ELF-1 (cell line): Measurements from ENCODE around the gene UBE2E3.

Experiments
- DNase-seq: peaks from one replicate; pipeline ENCODE4 v3.0.0-alpha.2; 2016; ENCODE audit warnings: low read depth, low spot score

Gene UBE2E3

DNA sequence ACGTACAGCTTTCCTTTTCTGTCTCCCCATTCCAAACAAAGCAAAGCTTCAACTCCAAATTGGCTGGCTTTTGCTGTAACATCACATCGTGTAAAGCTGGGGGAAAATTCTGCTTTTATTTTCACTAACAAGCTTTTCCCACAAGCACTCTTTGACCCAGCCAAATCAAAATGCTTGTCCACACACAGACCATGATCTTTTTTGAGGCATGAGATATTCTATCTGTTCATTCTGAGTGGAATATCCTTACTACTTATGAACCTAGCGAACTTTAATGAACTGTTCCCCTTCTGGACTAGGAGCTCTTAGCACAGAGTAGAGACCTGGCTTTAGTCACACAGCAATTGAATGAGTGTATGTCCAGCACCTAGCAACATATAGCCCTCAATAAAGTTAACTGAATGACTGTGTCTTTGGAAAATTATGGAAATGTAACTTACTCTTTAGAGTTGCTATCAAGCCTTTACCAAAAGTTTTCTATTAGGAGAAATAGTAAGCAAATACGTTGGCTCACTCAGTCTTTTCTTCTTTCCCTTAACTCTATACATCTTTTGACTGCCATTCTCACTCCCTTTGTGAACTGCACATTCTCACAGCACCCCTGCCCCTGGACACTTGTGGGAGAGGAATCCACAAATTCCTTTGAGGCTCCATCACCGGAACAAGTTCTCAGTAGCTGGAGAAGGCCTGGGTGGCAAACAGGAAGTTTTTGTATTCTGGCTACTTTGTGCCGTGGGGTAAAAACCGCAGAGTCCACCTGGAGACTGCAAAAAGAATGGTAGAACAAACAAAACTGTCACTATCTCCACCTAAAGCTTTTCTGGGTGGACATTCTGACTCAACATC lies 1.3 kb upstream of the UBE2E3 start:
- peak; percentile 41 for DNase-seq

DNA sequence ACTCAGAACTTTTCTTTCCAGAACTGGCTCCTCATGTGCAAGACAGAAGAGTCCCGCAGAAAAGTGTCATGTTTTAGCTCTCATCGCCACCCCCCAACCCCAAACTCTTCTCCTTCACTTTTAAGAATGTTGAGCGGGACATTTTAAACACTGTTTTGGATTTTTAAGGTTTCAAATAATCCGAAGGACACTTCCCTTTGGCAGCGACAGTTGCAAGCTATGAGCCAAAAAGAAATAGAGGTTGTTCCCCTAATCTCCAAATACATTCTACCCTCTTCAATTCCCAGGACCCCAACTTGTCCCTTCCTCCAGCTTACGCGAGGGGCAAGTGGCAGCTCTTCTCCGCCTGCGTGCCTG lies 678 bp upstream of the UBE2E3 start:
- DNase-seq = peak; percentile 34

DNA sequence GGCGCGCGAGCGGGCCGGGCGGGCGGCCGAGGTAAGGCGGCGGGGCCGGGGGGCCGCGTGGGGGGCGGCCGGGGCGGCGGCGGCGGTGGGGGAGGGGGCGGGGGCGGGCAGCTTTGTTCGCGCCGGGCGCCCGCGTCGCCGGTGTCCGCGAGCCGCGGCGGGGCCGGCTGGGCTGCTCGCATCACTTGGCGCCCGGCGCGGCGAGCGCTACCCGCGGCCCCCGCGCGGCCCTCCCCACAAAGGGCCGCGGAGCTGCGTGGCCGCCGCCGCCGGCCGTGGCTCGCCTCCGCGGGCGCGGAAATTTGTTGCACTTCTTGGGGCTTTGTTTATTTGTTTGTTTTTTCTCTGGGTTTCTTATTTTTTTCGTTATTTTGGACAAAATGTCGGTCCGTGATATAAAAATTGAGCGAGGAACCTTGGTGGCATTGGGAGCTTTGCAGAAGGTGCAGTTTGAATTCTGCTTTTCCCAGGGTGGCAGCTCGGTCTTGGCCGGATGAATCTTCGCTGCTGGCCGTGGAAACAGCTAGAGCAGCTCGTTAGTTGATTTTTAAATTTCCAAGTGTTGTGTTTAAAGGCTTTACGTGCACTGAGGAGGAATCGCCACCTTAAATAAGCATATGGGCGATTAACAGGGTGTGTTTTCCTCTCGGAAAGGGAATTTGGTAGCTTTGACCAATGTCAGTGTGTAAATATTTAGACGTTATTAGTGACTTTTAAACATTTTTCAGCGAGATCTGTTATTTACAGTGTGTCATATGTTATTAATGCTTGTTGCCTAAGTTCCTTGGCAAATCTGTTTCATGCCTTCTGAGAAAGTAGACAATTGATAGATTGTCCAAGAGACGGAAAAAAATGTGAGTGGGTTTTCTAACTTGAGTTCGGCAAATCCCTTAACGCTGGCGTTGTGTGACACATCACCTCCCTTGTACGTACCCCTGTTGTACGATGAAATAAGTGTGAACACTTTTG lies 822 bp downstream of the UBE2E3 start:
- DNase-seq = peak; percentile 26

DNA sequence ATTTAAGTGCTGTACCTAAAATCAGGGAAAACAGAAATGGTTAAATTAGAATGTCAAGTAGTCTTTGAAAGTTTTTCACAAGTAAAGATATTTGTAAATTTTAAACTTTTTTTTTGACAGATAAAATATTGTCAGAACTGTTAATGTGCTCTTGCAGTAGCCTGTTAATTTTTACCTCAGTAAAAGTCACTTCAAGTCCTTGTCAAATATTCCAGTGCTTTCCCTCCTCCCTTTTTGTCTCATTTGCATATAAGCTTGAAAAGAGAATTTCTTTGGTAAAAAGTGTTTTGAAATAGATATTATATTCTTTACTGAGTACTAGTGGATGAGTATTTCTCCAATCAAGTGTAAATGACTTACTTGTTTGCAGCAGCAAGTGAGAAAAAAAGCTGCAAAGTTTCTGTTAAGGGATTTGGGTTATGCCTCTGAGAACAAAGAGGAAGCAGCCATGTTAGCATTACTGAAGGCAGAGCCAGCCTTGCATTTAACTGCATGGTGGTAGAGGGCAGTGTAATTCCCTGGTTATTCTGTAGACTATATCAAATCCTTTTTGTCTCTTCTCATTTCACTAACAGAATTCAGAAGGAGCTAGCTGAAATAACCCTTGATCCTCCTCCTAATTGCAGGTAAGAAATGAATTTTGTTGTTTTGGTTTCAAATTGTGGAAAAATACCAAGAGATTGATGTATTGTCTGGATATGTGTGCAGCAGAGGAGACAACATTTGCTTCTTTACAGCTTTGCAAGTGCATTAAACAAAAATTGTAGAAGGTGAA lies 3.2 kb downstream of the UBE2E3 start:
- peak; percentile 47 for DNase-seq

DNA sequence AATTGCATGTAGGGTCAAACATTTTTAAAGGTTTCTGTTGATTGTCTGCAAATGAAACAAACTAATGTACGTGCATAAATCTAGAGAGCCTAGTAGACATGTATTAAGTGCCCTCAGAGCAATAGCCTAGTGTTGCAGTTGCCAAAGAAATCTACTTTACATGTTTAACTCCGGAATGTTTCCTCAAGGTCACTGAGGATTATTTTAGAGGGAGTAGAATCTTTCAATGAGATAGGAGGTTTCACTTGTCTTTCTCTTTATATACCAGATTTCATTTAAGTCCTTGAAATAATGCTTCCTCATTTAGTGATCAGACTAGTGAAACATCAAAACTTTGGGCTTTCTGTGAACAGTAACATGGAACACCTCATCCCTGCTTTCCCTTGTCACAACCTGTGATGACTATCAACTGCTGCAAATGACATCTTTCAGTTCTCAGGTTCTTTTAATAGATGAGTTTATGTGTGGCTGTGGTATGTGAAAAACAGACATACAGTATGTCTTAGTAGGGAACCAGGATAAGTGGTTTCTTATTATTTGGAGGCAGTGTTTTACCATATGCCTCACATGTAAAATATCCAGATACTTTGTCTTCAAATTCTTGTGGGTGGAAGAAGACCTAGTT lies 5.5 kb downstream of the UBE2E3 start:
- DNase-seq = no peak

DNA sequence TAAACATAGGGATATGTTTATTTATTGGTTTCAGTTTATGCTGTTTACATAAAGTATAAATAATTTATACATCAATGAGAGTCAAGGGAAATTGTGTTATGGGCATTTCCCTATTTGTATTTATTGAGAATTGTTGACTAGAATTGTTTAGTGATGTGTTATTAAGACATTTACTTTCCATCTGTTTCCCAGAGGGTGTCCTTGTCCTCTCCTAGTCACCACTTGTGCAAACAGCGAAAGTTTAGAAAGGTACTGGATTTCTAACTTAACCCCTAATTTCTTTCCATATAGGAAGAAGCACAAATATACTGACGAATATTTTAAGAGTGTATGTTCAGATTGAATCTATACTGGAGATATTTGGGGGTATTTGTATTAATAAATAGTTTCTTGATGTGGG lies 6.7 kb downstream of the UBE2E3 start:
- DNase-seq = no peak

DNA sequence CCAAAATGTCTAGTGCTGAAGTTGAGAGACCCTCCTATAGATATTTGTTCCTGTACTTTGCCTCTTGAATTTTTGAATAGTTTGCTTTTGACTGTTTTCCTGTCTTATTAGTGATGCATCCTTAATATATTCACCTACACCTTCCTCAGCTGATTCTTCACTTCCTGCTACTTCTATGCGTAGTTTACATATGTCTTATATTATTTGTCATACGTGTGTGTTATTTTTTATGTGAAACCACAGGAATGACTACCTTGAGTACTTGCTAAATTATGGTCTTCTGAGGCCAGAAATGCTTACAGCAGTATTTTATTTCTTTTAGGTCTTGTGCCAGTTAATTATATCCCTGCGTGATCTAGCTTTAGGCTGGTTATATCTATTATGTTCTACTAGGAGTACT lies 9.9 kb downstream of the UBE2E3 start:
- DNase-seq = no peak

DNA sequence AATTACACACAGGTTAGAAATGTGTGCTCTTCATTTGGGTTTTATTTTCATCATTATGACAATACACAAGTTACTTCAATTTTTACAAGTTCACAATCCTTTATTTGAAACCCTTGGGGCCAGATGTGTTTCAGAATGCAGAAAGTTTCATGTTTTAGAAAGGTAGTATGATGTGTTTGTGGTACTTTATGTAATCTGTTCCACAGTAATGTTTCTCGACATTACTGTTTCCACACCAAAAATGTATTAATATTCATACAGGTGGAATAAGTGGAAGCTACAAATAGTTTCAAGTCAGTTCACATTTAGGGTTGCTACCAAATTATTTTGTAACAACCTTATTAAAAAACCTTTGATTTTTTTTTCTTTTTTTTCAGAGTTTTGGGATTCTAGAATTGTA lies 10.4 kb downstream of the UBE2E3 start:
- no peak for DNase-seq

DNA sequence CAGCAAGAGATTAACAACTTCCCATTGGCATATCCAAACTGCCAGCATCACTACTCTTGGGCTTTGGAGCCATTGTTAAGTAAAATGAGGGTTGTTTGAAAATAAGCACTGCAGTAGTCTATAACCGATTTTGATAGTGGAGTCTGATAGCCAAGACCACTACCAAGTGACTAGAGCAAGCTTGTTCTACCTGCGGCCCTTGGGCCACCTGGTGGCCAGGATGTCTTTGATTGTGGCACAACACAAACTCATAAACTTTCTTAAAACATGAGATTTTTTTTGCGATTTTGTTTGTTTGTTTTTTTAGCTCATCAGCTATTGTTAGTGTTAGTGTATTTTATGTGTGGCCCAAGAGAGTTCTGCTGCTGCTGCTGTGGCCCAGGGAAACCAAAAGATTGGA lies 11.0 kb downstream of the UBE2E3 start:
- DNase-seq = no peak

DNA sequence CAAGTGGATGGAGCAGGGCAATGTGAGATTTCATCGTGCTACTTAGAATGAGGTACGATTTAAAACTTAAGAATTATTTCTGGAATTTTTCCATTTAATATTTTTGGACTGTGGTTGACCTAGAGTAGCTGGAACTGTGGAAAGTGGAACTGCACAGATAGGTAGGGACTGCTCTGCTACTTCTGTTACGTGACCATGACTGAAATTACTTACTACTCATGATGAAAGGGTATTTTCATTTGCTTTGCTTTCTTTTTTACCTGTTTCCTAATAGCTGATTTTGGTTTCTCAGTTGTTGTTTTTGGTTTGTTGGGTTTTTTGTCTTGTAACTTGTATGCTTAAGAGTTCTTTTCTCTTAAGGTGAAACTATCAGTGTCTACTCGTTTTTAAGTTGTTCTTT lies 11.4 kb downstream of the UBE2E3 start:
- no peak for DNase-seq

DNA sequence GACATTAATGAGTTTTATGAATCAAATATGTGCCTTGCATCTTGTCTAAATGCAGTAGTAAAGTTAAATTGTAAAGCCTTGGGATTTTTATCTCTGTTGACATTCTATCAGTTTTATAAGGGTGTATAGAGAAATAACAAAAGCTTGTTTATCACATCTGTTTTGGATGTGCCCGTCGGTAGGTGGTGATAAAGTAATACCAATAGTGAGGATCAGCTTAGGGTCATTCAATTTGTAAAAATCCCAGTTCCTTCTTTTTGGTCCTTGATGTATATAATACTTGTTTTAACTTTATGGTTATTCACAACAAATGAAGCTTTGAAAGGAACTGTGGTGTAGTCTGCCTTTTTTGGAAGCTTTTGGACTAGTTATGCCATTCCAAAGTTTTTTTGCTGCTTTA lies 12.6 kb downstream of the UBE2E3 start:
- DNase-seq = no peak

DNA sequence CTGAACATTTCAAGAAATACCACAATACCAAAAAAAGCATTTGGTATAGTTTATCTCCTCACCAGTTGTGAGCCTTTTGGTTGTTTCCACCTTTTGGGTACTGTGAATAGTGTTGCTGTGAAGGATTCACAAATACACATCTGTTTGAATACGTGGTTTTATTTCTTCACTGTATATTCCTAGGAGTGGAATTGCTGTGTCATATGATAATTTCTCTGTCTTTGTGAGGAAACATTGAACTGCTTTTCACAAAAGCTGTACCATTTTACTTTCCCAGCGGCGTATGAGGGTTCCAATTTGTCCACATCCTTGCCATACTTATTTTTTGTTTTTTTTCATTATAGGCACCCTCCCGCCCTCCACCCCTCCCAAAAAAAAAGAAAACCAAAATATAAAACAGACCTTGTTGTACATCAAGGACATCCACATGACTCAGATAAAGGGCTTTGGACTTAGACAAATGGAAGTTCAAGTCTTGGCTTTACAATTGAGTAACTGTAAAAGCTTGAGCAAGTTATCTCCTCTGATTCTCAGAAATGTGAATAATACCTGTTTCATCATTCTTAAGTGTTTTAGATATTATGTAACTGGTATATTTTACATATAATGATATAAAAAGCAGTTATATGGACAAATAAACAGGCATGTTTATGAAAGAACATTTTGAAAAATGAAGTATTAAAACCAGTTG lies 19.0 kb downstream of the UBE2E3 start:
- DNase-seq = no peak

DNA sequence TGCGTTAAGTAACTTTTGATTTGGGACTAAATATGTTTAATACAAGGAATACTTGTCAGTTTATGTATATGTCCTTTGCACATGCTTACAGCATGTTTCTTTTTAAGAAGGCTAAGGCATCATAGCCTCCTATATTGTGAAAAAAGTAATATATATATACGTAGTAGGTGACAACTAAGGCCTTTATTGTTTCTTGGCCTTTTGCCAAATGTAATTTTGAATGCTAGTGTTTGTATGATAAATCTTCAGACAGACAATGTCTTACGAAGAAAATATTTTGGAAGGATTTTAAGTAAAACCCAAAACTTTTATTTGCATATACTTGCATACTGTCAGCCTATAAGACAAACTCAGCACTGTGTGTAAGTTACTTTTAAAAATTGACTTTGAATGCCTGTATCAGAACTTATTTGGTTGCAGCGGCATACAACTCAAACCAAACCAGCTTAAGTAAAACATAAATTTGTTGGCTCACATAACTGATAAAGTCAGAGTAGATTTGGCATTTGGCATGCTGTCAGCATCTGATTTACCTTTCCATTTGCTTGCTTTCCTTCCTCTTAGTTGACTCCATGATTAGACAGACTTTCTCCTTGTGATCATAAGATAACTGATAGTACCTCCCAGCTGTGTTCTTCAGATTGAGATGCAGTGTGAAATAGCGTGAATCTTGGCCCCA lies 24.4 kb downstream of the UBE2E3 start:
- no peak for DNase-seq

DNA sequence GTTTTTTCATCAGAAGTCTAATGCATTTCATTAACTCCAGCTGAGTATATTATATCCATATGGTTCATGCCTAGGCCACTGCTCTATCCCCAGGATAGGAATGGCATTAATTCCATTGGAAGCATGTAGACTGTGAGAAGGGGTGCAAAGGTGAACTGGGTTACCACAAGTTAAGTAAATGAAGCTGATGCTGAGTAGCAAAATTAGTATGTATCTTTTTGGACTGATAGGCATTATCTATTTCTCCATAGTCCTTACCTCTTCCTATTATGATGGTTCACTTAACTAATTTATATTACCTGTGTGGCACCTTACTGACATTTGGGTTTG lies 24.9 kb downstream of the UBE2E3 start:
- no peak for DNase-seq

DNA sequence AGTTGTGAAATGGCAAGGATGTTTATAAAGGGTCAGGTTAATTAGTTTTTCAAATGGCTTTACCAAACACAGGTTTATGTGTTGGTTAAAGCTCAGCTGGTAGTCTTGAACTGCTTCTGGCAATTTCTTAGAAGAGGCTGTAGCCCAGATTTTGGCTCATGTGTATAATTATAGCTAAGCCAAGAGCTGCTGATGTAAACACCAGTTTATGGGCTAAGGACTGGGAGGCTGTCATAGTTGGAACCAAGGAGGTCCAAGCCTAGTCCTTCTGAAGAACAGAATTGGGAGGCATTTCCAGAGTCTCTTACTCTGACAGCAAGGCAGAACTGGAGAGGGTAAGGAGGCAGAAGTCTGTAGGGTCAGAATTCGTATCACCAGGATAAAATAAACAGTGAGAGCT lies 25.4 kb downstream of the UBE2E3 start:
- DNase-seq = no peak

DNA sequence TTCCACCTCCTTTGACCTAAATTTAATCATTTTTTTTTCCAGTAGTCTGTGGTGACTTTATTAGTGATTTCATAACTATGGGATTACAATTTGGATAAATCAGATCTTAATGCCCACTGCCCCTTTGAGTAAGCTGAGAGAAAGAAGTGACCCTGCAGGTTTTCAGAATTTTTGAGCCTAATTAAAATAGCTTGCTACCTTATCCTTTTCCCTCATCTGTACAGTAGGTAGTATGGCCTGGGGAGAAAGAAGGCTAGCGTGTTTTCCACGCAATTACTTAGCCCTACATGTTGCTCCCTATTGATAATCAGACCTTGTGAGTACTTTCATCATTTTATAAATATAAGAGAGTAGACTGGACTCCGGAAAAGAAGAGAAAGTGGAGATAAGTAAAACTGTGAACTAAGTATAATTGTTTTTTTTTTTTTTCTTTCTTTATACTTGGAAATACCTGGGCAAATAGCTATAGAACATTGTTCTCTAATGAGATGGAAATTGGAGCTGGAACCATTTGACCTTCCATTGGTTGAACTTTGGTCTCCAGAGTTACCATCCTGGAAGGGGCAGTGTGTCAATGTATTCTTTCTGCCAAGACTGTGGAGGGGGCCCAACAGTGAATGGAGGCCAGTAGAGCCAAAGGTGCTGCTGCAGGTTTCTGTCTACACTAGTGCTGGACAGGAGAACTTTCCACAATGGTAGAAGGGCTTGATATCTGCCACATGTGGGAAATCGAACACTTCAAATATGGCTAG lies 26.9 kb downstream of the UBE2E3 start:
- DNase-seq = no peak

DNA sequence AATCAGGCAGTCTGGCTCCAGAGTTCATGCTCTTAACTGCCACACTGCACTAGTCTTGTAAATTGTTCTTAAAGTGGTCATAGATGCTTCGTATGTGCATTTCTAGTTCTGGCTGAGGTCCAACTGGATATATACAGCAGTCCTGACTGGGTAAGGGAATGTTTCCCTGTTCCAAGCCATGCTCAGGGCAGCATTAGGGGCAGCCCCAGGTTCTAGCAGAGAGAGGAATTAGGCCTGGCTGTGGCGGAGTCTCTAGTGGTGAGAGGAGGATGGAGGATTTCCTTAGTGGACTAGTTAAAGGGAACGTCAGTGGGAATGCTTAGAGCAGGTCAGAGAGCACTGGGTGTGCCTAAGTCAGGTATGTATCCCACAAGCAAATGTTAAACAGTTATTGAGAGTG lies 28.0 kb downstream of the UBE2E3 start:
- DNase-seq = no peak

DNA sequence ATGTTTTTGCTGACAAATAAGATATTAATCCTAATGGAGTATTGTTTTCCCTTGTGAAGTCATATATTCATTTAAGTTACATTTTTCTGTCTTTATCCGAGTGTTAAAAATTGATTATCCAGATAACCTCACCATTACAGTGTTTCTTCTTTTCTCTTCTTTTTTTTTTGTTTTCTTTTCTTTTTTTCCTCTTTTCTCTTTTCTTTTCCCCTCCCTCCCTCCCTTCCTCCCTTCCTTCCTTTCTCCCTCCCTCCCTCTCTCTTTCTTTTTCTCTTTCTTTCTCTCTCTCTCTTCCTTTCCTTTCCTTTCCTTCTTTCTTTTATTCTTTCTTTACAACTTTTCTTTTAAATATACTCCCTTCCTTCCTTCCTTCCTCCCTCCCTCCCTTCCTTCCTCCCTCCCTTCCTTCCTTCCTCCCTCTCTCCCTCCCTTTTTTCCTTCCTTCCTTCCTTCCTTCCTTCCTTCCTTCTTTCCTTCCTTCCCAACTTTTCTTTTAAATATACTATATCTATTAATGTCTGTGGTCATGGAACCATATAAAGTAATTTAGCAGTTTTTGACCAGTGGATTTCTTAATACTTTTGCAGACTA lies 40.9 kb downstream of the UBE2E3 start:
- no peak for DNase-seq

DNA sequence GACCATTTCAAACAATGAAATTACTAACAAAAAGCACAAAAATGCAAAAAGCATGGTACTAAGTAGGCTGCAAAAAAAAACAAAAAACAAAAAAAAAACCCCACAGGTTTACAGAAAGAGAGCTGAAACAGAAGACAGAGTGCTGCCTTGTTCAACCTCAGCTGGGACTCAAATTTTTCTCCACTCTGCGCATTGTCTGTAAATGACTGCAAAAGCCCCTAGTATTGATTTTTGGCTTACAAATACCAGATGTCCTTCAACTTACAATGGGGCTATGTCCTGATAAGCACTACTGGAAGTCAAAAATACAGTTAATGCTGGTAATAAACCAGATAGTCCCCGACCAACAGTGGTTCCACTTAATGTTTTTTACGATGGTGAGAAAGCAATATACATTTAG lies 42.2 kb downstream of the UBE2E3 start:
- no peak for DNase-seq
